OCI-LY1 (cell line): ENCODE data around the gene DCLK1.

Experiments used
- EZH2 ChIP-seq: fragments of 200-600 bp; sonication (generic), shearing (Covaris generic); IDR thresholded peaks from 2 replicates; pipeline ENCODE4 v1.8.0; 2017; ENCODE audit warnings: borderline replicate concordance, mixed run types, mild to moderate bottlenecking, antibody characterized with exemption, low read length, moderate library complexity, mixed read lengths
- TF ChIP-seq, protein P1 (sequence below): fragments of 200-600 bp; sonication (generic), shearing (Covaris generic); IDR thresholded peaks from 2 replicates; pipeline ENCODE4 v1.5.1; 2017; ENCODE audit warnings: mild to moderate bottlenecking, antibody characterized with exemption, low read length, moderate library complexity, mixed read lengths

DNA sequence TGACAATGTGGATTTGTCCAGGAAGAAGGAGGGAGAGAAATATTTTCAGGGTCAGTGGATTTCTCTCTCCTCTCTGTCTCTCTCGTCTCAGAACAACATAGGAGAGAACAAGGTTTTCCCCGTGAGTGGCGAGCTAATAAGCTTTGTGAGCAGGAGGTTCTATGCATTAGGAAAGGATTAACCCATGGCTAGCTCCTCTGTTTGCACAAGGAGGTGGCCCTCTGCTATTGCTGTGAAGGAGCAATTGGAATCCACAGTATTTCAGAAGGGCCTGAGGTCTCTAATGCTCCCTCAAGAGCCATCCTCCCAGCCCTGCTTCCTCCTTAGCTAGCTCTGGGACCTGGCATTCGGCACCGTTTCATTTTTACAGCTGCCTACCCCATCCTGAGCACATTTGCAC lies 365.8 kb downstream of the DCLK1 start:
- TF ChIP-seq, protein P1, sequence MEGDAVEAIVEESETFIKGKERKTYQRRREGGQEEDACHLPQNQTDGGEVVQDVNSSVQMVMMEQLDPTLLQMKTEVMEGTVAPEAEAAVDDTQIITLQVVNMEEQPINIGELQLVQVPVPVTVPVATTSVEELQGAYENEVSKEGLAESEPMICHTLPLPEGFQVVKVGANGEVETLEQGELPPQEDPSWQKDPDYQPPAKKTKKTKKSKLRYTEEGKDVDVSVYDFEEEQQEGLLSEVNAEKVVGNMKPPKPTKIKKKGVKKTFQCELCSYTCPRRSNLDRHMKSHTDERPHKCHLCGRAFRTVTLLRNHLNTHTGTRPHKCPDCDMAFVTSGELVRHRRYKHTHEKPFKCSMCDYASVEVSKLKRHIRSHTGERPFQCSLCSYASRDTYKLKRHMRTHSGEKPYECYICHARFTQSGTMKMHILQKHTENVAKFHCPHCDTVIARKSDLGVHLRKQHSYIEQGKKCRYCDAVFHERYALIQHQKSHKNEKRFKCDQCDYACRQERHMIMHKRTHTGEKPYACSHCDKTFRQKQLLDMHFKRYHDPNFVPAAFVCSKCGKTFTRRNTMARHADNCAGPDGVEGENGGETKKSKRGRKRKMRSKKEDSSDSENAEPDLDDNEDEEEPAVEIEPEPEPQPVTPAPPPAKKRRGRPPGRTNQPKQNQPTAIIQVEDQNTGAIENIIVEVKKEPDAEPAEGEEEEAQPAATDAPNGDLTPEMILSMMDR, result no peak
- no peak for TF ChIP-seq EZH2
